Measurements from ENCODE around the gene TREML1.

Gene TREML1

DNA sequence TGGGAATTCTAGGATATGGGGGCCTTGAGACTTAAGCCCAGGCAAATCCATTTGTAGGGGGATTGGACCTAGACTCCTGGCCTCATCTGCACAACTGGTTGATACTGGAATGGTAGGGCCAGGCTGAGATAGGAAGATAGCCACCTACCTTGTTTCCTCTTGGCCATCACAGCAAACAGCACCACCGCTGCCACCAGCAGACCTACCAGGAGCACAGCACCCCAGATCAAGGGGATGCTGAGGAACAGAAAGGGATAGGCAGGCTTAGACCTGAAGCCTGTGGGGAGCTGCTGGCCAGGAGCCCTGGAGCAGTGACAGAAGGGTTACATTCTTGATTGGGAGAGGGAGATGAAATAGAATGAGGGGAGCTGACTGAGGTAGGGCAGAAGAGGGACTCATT is 3.5 kb downstream of the TREML1 start:
- no peak overlapping the region for H3K9ac ChIP-seq (ENCODE audit: insufficient read length, low read depth)
- no peak for DNase-seq (ENCODE audit: low read depth, low spot score)
- TF ChIP-seq ZNF274 (IDR thresholded peaks at IDR 0.05; ENCODE audit: low read depth, low read length): no peak
- no peak for TF ChIP-seq SUZ12 (IDR thresholded peaks at IDR 0.05; ENCODE audit: extremely low read depth, insufficient read depth, insufficient read length)
- TF ChIP-seq YY1 (IDR thresholded peaks at IDR 0.05; ENCODE audit: insufficient read depth, insufficient read length): no peak
- H3K27me3 ChIP-seq (ENCODE audit: insufficient read depth, insufficient read length): no peaks in the 10 kb centered on the region
- H3K4me1 ChIP-seq (ENCODE audit: insufficient read depth, insufficient read length): no peaks in the 10 kb centered on the region
- H3K9me3 ChIP-seq (ENCODE audit: insufficient read depth, low read length): no peaks in the 10 kb centered on the region
- no peaks in the 10 kb centered on the region for H3K36me3 ChIP-seq (ENCODE audit: insufficient read depth, insufficient read length, low read length)
- H3K4me3 ChIP-seq (ENCODE audit: insufficient read length, low read depth): no peak overlapping the region

- DNase-seq (ENCODE audit: low read depth, low spot score): no peak
- no peaks in the 10 kb centered on the region for H3K27me3 ChIP-seq (ENCODE audit: insufficient read depth, insufficient read length)
- no peak overlapping the region for H3K9ac ChIP-seq (ENCODE audit: insufficient read length, low read depth)
- no peaks in the 10 kb centered on the region for H3K9me3 ChIP-seq (ENCODE audit: insufficient read depth, low read length)
- no peak overlapping the region for H3K4me3 ChIP-seq (ENCODE audit: insufficient read length, low read depth)
- H3K4me1 ChIP-seq (ENCODE audit: insufficient read depth, insufficient read length): no peaks in the 10 kb centered on the region
- no peak for TF ChIP-seq ZNF274 (IDR thresholded peaks at IDR 0.05; ENCODE audit: low read depth, low read length)
- TF ChIP-seq YY1 (IDR thresholded peaks at IDR 0.05; ENCODE audit: insufficient read depth, insufficient read length): no peak
- no peak for TF ChIP-seq SUZ12 (IDR thresholded peaks at IDR 0.05; ENCODE audit: extremely low read depth, insufficient read depth, insufficient read length)
- no peaks in the 10 kb centered on the region for H3K36me3 ChIP-seq (ENCODE audit: insufficient read depth, insufficient read length, low read length)
These were observed 6.2 kb downstream of the TREML1 start for GRCh38 chr6:41147917-41148316.

- DNase-seq (ENCODE audit: low read depth, low spot score): no peak
- Histone ChIP-seq H3K27me3 (ENCODE audit: insufficient read depth, insufficient read length) (no peaks in the 10 kb centered on the region), H3K9ac (ENCODE audit: insufficient read length, low read depth) (no peak overlapping the region), H3K4me1 (ENCODE audit: insufficient read depth, insufficient read length) (no peaks in the 10 kb centered on the region), H3K4me3 (ENCODE audit: insufficient read length, low read depth) (no peak overlapping the region), H3K9me3 (ENCODE audit: insufficient read depth, low read length) (no peaks in the 10 kb centered on the region), H3K36me3 (ENCODE audit: insufficient read depth, insufficient read length, low read length) (no peaks in the 10 kb centered on the region)
- TF ChIP-seq ZNF274 (IDR thresholded peaks at IDR 0.05; ENCODE audit: low read depth, low read length): no peak
- no peak for TF ChIP-seq SUZ12 (IDR thresholded peaks at IDR 0.05; ENCODE audit: extremely low read depth, insufficient read depth, insufficient read length)
- no peak for TF ChIP-seq YY1 (IDR thresholded peaks at IDR 0.05; ENCODE audit: insufficient read depth, insufficient read length)
These were observed 17.2 kb downstream of the TREML1 start for GRCh38 chr6:41136911-41137310.

DNA sequence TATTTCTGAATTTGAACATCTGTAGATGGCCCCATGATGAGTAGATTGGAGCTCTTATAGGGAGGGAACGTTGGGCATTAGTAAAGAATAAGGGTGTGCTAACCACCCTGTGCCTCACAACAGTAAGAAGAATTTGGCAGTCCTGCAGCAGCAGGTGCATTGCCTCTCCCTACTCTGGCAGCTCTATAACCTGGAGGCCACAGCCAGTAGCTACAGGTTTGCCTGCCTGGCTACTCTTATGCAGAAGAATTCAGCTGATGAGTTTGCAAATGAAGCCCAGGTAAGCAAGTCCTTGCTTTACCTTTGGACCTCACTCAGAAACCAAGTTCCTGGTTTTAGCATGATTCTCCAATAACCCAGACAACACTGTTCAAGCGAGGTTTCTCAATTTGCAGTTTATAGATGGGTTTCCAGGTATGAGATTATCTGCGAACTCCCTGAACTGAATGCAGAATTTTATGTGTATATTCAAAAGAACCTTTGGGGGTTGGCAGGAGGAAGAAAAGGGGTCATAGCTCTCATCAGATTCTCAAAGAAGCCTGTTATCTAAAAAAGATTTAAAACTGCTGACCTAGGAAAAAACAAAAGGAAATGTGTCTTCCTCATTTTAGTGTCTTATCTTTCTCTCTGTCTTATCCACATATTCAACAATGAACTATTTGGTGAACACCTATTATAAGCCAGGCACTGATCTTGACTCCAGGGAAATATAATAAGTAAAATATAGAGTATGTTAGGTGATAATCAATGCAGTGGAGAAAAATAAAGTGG is 18.9 kb downstream of the TREML1 start:
- no peak for TF ChIP-seq SUZ12 (IDR thresholded peaks at IDR 0.05; ENCODE audit: extremely low read depth, insufficient read depth, insufficient read length)
- no peak for TF ChIP-seq YY1 (IDR thresholded peaks at IDR 0.05; ENCODE audit: insufficient read depth, insufficient read length)
- TF ChIP-seq ZNF274 (IDR thresholded peaks at IDR 0.05; ENCODE audit: low read depth, low read length): no peak
- no peak overlapping the region for H3K4me3 ChIP-seq (ENCODE audit: insufficient read length, low read depth)
- no peaks in the 10 kb centered on the region for H3K9me3 ChIP-seq (ENCODE audit: insufficient read depth, low read length)
- no peaks in the 10 kb centered on the region for H3K36me3 ChIP-seq (ENCODE audit: insufficient read depth, insufficient read length, low read length)
- H3K27me3 ChIP-seq (ENCODE audit: insufficient read depth, insufficient read length): no peaks in the 10 kb centered on the region
- H3K9ac ChIP-seq (ENCODE audit: insufficient read length, low read depth): no peak overlapping the region
- no peak for DNase-seq (ENCODE audit: low read depth, low spot score)
- H3K4me1 ChIP-seq (ENCODE audit: insufficient read depth, insufficient read length): no peaks in the 10 kb centered on the region

- H3K4me3 ChIP-seq (ENCODE audit: insufficient read length, low read depth): no peak overlapping the region
- no peaks in the 10 kb centered on the region for H3K4me1 ChIP-seq (ENCODE audit: insufficient read depth, insufficient read length)
- H3K9me3 ChIP-seq (ENCODE audit: insufficient read depth, low read length): no peaks in the 10 kb centered on the region
- H3K36me3 ChIP-seq (ENCODE audit: insufficient read depth, insufficient read length, low read length): no peaks in the 10 kb centered on the region
- no peak overlapping the region for H3K9ac ChIP-seq (ENCODE audit: insufficient read length, low read depth)
- TF ChIP-seq SUZ12 (IDR thresholded peaks at IDR 0.05; ENCODE audit: extremely low read depth, insufficient read depth, insufficient read length) (no peak), YY1 (IDR thresholded peaks at IDR 0.05; ENCODE audit: insufficient read depth, insufficient read length) (no peak), ZNF274 (IDR thresholded peaks at IDR 0.05; ENCODE audit: low read depth, low read length) (no peak)
- no peaks in the 10 kb centered on the region for H3K27me3 ChIP-seq (ENCODE audit: insufficient read depth, insufficient read length)
- no peak for DNase-seq (ENCODE audit: low read depth, low spot score)
These were observed 21.9 kb downstream of the TREML1 start for GRCh38 chr6:41132254-41132653.

DNA sequence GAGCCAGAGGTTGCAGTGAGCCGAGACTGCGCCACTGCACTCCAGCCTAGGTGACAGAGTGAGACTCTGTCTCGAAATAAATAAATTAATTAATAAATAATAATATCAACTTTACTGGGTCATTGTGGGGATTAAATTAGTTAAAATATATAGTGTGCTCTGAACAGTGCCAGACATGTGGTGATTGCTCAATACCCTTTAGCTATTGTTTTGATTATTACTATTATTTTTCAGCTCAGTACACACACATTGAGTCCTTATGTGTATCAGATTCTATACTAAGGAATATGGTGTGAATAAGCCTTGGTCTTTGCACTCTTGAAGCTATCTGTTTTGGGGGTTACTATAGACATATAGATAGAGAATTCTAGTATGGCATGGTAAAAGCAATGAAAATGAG is 28.9 kb downstream of the TREML1 start:
- H3K9me3 ChIP-seq (ENCODE audit: insufficient read depth, low read length): no peaks in the 10 kb centered on the region
- no peak overlapping the region for H3K9ac ChIP-seq (ENCODE audit: insufficient read length, low read depth)
- no peak for TF ChIP-seq SUZ12 (IDR thresholded peaks at IDR 0.05; ENCODE audit: extremely low read depth, insufficient read depth, insufficient read length)
- no peak for TF ChIP-seq YY1 (IDR thresholded peaks at IDR 0.05; ENCODE audit: insufficient read depth, insufficient read length)
- TF ChIP-seq ZNF274 (IDR thresholded peaks at IDR 0.05; ENCODE audit: low read depth, low read length): no peak
- H3K4me3 ChIP-seq (ENCODE audit: insufficient read length, low read depth): no peak overlapping the region
- H3K4me1 ChIP-seq (ENCODE audit: insufficient read depth, insufficient read length): no peaks in the 10 kb centered on the region
- no peak for DNase-seq (ENCODE audit: low read depth, low spot score)
- no peaks in the 10 kb centered on the region for H3K27me3 ChIP-seq (ENCODE audit: insufficient read depth, insufficient read length)
- H3K36me3 ChIP-seq (ENCODE audit: insufficient read depth, insufficient read length, low read length): no peaks in the 10 kb centered on the region

DNA sequence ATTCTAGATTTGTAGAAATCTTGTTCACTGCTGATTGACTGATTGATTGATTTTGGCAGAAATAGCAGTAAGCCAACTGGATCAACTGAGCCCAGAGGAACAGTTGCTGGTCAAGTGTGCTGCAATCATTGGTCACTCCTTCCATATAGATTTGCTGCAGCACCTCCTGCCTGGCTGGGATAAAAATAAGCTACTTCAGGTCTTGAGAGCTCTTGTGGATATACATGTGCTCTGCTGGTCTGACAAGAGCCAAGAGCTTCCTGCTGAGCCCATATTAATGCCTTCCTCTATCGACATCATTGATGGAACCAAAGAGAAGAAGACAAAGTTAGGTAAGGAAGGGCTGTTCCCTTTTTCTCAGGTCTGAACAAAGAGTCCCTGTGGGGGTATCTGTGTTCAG is 31.2 kb downstream of the TREML1 start:
- TF ChIP-seq YY1 (IDR thresholded peaks at IDR 0.05; ENCODE audit: insufficient read depth, insufficient read length): no peak
- no peak for TF ChIP-seq ZNF274 (IDR thresholded peaks at IDR 0.05; ENCODE audit: low read depth, low read length)
- no peak for TF ChIP-seq SUZ12 (IDR thresholded peaks at IDR 0.05; ENCODE audit: extremely low read depth, insufficient read depth, insufficient read length)
- DNase-seq (ENCODE audit: low read depth, low spot score): no peak
- no peak overlapping the region for H3K9ac ChIP-seq (ENCODE audit: insufficient read length, low read depth)
- no peak overlapping the region for H3K4me3 ChIP-seq (ENCODE audit: insufficient read length, low read depth)
- H3K27me3 ChIP-seq (ENCODE audit: insufficient read depth, insufficient read length): no peaks in the 10 kb centered on the region
- no peaks in the 10 kb centered on the region for H3K36me3 ChIP-seq (ENCODE audit: insufficient read depth, insufficient read length, low read length)
- no peaks in the 10 kb centered on the region for H3K9me3 ChIP-seq (ENCODE audit: insufficient read depth, low read length)
- H3K4me1 ChIP-seq (ENCODE audit: insufficient read depth, insufficient read length): no peaks in the 10 kb centered on the region
